ENCODE results near the gene PSTPIP1.

DNA sequence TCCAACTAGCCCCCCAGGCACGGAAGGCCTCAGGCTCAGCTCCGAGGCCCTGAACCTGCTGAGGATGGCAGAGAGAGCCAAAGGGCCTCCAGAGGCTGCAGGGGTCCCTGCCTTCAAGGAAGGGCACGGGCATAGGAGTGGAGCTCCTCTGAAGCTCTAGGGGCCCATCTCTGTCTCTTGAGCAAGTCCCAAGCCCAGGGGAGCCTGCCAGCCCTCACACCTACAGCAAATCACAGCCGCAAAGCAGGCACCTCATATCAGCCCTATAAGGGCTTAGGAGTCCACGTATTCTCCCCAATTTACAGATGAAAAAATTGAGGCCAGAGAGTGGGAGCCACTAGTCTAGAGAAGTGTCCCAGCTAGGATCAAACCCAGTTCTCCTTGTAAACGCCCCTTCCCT, 14.2 kb downstream of the PSTPIP1 start:
- TF ChIP-seq POLR2A (IDR thresholded peaks at IDR 0.05; ENCODE audit: extremely low read depth, insufficient read length): no peak
- TF ChIP-seq, protein P1, sequence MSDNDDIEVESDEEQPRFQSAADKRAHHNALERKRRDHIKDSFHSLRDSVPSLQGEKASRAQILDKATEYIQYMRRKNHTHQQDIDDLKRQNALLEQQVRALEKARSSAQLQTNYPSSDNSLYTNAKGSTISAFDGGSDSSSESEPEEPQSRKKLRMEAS (IDR thresholded peaks at IDR 0.05; ENCODE audit: low read depth, low read length): no peak
- TF ChIP-seq, protein P2, sequence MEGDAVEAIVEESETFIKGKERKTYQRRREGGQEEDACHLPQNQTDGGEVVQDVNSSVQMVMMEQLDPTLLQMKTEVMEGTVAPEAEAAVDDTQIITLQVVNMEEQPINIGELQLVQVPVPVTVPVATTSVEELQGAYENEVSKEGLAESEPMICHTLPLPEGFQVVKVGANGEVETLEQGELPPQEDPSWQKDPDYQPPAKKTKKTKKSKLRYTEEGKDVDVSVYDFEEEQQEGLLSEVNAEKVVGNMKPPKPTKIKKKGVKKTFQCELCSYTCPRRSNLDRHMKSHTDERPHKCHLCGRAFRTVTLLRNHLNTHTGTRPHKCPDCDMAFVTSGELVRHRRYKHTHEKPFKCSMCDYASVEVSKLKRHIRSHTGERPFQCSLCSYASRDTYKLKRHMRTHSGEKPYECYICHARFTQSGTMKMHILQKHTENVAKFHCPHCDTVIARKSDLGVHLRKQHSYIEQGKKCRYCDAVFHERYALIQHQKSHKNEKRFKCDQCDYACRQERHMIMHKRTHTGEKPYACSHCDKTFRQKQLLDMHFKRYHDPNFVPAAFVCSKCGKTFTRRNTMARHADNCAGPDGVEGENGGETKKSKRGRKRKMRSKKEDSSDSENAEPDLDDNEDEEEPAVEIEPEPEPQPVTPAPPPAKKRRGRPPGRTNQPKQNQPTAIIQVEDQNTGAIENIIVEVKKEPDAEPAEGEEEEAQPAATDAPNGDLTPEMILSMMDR (IDR thresholded peaks at IDR 0.05; ENCODE audit: low read depth, low read length): no peak

Measured in NB4 (cell line).